NCI-H1417 (cell line): Measurements from ENCODE around the gene LRRC75B.
"Not testable (repeated sequence)": the region's sequence is repeated elsewhere in the genome, so short reads cannot be mapped to it uniquely, and the experiment has no call there.

ENCODE experiments used
- DNase-seq, 3 experiments: peaks; one replicate each; lab custom pipeline; 2025; lab: John Stamatoyannopoulos, UW

Gene LRRC75B

GRCh38 chr22:24592851-24593558 lies at the start of gene LRRC75B:
LRRC75B (minus strand) TSS chr22:24593073; CDS start chr22:24593039, 34 bp downstream.
- no peak for DNase-seq

DNA sequence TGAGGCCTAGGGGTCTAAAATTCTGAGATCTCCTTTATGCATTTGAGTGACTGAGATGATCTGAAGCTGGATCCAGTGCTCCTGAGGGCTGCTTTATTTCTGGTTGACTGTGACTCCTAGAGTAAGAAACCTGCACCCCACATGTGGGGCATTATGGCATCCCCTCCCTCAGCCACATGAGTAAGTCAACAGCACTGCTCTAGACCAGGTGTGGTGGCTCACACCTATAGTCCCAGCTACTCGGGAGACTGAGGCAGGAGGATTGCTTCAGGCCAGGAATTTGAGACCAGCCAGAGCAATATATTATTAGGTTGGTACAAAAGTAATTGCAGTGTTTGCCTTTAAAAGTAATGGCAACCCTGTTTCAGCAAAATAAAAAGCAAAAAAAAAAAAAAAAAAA lies 49.4 kb upstream of the LRRC75B start:
- DNase-seq: not testable (repeated sequence)

DNA sequence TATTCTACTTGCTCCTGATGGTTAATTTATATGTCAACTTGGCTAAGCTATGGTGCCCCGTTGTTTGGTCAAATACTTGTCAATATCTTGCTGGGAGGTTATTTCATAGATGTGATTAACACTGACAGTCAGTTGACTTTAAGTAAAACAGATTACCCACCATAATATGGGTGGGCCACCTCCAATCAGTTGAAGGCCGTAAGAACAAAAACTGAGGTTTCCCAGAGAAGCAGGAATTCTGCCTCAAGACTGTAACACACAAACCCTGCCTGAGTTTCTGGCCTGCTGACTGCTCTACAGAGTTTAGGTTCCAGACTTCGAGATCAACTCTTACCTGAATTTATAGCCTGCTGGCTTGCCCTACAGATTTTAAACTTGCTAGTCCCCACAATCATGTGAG lies 43.6 kb upstream of the LRRC75B start:
- DNase-seq: not testable (repeated sequence)

DNA sequence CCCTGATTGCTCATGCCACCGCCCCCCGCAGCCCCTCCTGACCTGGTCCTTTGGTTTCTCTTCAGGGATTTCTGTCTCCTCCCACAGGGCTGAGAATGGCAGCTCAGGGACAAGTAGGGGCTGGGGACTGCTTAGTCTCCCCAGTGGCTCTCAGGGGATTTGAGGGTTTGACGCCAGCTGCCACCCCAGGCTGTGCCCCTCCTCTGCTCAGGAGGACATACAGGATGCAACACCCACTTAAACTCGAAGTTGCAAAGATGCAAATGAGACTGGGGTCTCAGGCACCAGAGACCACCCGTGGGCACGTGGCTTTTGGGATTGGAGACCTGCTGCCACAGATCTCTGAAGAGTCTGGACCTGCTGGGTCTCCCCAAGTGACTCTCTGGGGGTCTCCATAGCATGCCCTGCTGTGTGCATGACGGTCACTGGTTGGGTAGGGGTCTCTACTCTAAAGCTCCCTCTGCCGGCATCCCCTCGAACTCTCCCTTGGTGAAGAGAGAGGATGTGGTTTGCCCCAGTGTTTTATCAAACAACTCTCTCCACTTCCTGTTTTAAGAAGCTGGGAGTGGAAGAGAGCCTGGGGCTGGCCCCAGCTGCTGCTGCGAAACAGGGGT lies 42.0 kb upstream of the LRRC75B start:
- DNase-seq: not testable (repeated sequence)

GRCh38 chr22:24633231-24634023 lies 40.6 kb upstream of the LRRC75B start:
- not testable (repeated sequence) for DNase-seq

- DNase-seq: not testable (repeated sequence)
Observed at GRCh38 chr22:24632642-24633041, 39.8 kb upstream of the LRRC75B start.

DNA sequence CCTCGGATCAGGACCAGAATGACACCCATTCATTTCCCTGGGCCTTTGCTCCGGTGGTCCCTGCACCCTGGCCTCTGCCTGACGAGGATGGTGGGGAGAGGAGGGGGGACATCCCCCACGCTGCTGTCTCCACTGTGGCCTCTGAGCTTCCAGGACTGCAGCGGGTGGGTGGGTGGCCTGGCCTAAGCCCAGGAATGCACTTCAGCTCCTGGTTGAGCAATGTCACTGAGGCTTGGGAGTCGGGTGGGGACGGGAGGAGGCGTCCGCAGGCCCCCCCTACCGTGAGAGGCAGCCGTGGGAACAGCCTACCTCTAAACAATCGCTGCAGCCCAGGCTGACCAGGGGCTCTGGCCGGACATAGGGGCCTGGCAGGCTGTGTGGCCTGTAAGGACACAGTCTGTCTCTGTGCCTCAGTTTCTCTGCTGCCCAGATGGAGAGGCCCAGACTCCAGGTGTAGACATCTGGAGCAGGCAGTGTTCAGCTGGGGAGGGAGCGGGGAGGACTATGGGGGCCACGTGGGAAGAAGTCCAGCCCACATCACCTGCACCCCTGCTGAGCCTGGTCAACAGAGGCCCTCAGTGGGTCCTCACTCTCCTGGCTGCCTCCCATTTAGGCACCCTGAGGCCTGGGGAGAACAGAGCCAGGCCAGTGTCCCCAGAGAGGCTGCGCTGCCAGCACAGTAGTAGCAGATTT lies 38.7 kb upstream of the LRRC75B start:
- DNase-seq: not testable (repeated sequence)

GRCh38 chr22:24630812-24631427 lies 38.0 kb upstream of the LRRC75B start:
- not testable (repeated sequence) for DNase-seq

DNA sequence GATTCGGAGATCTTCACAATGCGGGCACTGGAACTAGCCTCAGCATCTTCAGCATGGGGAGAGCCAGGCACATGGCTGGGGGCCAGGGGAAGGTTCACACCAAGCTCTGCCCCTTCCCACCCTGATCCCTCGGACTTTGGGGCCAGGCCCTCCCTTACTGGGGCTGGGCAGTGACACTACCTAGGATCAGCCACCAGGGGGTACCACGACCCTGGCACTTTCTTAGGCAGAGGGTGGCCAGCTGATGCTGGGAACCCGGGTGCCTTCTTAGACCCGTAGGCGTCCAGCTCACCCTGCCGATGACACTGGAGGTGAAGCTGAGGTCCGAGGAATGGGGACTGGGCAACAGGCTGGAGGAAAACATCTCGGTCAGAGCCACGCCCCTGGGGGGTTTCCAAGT lies 36.2 kb upstream of the LRRC75B start:
- DNase-seq: peak in 1 of 3 experiments; percentile 0

DNA sequence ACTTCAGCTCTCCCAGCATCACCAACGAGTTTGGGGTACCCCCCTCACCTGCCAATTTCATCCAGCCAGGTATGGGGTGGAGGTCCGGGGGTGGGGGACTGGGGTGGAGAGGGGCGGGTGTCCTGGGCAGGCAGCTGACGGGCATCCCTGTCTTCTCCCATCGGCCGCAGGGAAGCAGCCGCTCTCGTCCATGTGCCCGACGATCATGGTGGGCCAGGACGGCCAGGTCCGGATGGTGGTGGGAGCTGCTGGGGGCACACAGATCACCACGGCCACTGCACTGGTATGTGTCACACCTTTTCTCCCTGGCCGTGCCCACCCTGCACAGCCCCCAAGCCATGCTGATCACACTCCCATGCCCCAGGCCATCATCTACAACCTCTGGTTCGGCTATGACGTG lies 35.0 kb upstream of the LRRC75B start:
- DNase-seq: not testable (repeated sequence)

GRCh38 chr22:24622596-24622995 lies 29.7 kb upstream of the LRRC75B start:
- DNase-seq: not testable (repeated sequence)

GRCh38 chr22:24621244-24621643 lies 28.4 kb upstream of the LRRC75B start:
- DNase-seq: not testable (repeated sequence)

DNA sequence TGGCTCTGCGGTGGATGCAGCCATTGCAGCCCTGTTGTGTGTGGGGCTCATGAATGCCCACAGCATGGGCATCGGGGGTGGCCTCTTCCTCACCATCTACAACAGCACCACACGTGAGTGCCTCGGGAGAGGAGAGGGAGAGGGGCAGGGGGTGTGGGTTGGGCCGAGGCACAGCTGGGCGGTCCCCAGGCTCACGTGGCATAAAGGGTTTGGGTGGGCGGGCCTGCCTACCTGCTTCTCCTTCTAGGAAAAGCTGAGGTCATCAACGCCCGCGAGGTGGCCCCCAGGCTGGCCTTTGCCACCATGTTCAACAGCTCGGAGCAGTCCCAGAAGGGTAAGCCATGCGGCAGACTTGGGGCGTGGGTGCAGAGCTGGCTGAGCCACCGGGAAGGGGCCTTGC lies 21.9 kb upstream of the LRRC75B start:
- not testable (repeated sequence) for DNase-seq

DNA sequence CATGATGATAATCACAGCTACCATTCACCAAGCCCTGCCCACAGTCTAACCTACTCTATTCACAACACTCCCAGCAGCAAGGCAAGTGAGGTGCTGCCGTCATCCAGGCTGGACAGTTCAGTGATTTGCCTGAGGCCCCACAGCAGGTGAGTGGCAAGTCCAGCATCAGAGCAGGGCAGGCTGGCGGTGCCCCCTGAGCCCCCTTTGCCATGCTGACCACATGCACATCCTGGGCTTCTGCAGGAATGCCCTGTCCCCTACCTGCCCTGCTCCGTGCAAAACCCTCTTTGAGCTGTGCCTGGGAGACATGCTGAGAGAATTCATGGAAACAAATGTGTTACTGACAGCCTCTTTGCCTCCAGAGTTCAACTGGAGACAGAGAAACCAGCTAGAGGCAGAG lies 17.0 kb upstream of the LRRC75B start:
- DNase-seq: not testable (repeated sequence)

DNA sequence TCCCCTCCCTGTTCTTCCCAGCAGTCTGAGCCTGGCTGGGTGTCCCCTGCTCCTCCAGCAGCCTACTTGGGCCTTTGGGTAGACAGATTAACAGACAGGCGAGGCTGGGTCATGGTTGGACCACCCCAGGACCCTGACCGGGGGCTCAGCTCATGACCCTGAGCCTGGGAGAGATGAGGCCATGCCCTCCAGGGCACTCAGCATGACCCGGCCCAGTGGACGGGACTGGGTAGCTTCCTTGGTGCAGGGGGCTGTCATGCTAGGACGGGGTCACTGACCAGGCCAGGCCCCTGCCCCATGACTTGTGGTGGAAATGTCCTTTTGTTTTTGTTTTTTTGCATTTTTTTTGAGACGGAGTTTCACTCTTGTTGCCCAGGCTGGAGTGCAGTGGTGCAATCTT lies 15.5 kb upstream of the LRRC75B start:
- not testable (repeated sequence) for DNase-seq

DNA sequence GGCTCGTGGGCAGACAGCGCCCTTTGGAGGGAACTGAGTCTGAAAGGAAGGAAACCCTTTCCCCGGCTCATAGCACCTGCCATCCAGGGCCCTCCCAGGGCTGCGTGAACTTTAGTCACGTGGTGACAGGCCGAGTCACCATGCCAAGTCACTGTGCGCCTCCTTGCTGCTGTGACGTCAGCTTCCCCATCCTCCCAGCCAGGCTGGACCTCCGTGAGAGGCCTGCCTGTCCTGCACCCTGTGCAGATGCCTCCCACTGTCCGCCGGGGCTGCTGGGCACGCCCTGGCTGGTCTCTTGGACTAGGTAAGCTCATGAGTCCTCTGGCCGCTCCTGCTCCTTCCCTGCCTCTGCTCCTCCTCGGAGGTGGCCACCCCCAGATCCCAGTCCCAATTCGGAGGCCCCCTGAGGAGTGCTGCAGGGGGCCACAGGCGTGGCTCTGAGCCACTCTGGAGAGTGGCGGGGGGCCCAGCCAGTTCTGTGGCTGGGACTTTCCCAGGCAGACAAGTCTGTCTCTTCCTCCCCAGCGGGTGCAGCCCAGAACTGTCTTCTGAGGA lies 14.6 kb upstream of the LRRC75B start:
- not testable (repeated sequence) for DNase-seq

DNA sequence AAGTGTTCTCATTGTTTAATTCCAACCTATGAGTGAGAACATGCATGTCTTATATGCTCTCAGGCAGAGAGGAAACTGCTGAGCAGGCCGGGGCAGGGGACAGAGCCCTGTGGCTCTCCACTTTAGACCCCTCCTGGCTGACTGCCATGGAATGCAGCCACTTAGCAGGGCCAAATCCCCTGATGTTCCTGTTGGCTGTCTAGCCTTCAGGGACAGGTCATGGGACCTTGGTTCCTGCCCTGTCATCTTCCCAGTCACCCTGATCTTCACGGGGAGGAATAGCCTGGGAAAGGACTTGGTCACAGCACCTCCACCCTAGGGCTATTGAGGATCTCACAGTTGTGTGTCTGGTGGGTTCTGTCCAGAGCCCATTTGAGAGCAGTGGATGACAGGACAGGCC lies 13.5 kb upstream of the LRRC75B start:
- DNase-seq: not testable (repeated sequence)

DNA sequence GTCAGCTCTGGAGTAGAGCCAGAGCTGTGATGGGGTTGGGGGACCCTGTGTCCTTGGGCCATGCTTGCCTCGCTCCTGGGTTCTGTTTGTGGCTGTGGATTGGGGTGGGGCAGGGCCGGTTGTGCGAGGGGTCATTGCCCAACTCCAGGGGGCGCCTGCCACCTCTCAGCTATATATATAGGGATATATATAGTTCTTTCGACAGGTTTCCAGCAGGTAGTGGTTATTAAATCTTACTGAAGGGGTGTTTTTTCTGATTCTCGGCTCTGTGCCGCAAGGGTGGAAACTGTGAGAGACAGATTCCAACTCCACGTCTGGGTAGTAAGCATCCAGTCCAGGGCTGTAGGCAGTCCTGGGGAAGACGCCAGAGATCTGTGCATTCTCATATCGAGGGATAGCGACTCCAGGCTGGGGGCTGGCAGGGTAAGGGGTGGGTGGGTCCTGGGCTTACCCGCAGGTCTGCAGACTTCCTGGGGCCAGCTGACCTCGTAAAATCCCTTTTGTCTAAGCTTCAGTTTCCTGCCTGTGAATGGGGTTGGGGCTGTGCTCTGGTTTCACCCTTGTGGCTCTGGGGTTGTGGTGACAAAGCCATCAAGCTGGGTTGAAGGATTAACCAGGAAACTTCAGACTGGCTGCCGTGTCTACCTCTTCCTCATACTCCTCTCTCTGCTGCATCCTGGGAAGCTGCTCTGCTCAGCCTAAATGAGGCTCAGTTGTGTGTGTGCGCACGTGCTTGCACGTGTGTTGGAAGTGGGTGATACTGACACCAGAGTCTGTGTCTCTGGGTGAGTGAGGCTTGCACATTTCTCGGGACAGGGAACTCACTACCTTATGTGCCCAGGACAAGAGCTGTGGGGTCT lies 11.1 kb upstream of the LRRC75B start:
- not testable (repeated sequence) for DNase-seq

DNA sequence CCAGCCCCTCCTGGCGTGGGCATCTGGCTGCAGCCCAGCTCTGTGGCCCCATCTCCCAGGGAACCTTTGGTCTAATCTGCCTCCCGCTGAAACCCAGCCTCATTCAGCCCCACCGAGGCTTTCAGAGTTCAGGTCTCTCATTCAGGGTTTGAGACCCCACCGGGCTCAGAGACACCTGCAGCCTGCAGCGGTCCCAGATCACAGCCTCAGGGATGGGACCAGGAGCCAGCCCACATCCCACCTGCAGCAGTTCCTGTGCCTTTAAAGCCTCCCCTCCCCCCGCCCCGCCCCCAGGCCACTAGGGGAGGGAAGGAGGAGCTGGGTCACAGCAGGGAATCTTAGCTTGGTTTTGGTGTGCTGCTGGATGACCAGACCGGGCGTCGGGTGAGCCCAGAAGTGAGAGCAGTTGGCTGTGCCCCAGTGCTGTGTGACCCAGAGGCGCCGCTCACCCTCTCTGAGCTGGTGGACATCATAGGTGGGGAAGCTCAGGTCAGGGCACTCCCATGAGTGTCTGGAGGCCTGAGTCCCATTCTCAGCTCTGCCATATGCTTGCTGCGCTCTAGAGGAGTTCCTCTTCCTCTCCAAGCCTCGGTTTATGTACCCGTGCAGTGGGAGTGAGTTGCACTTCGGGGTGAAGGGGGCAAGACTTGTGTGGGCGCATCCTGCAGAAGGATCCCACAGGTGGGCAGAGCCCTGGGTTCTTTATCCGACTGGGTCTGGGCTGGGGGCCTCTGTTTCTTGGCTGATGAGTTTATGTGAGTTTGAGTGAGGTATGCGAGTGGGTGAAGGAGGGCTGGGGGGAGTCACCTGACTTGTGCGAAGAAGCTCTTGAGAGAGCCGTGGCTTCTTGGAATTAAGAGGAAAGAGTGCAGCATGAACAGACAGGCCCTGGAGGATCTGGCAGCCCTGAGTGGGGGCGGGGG lies 10.2 kb upstream of the LRRC75B start, which contains the start of gene GGT1:
GGT1 (plus strand) TSS at position 347 of the 923 bp plus-strand sequence. CDS start 7,889 bp downstream, outside the sequence.
- DNase-seq: not testable (repeated sequence)
